SK-N-SH (cell line): ENCODE results near the gene IKZF4. TPM values are rescaled to one million over a fixed set of nuclear protein-coding genes. Genes with fewer than 3 reads are reported as not detected.
A peak's percentile ranks its signal among the peaks of the same experiment; 100 is the strongest.

Experiments
- CTCF ChIA-PET: fragments of 300-600, 350-600 bp; formaldehyde crosslinking; extraction: SDS; loops from one replicate; lab custom pipeline; 2021; lab: Yijun Ruan, JAX
- POLR2A ChIA-PET: fragments of 350-600 bp; sonication (Branson Sonifier 250); formaldehyde crosslinking; extraction: SDS; loops from one replicate; lab custom pipeline; 2020; ENCODE audit warnings: antibody characterized with exemption, inconsistent platforms; lab: Yijun Ruan, JAX
- DNase-seq: peaks from one replicate; pipeline ENCODE4 v3.0.0; 2012
- H2AFZ ChIP-seq: fragments of 200-600 bp; sonication (generic); 2 replicates; pipeline ENCODE4 v1.8.1; 2016; ENCODE audit warnings: antibody characterized with exemption, mild to moderate bottlenecking, low read depth
- H3F3A ChIP-seq: fragments of 200-600 bp; sonication (generic); replicated peaks from 2 replicates; pipeline ENCODE3; 2016; ENCODE audit warnings: antibody characterized with exemption, mild to moderate bottlenecking; ENCODE audit not compliant: insufficient read depth
- H3K27ac ChIP-seq, 2 experiments: fragments of 200-500 bp in 1 of 2; fragments of 200-600 bp in 1 of 2; sonication (Bioruptor generic) in 1 of 2; sonication (generic), shearing (Covaris generic) in 1 of 2; 2 replicates each; pipeline versions ENCODE4 v1.5.1 to v1.6.1; 2014 to 2016; ENCODE audit warnings: low read depth in 2 of 2, inconsistent platforms in 1 of 2, low read length in 1 of 2, mild to moderate bottlenecking in 1 of 2, mixed read lengths in 1 of 2
- H3K27me3 ChIP-seq: fragments of 200-600 bp; sonication (generic), shearing (Covaris generic); 2 replicates; pipeline ENCODE4 v1.6.1; 2016; ENCODE audit warnings: mixed run types; ENCODE audit not compliant: insufficient read depth
- H3K36me3 ChIP-seq, 2 experiments: fragments of 200-500 bp in 1 of 2; fragments of 200-600 bp in 1 of 2; sonication (Bioruptor generic) in 1 of 2; sonication (generic) in 1 of 2; replicated peaks in 1 of 2; 2 replicates each; pipeline versions ENCODE3 to v1.5.1; 2014 to 2016; ENCODE audit warnings: low read length in 1 of 2, mild to moderate bottlenecking in 1 of 2; ENCODE audit not compliant: insufficient read depth in 2 of 2, control insufficient read depth in 1 of 2
- H3K4me1 ChIP-seq, 2 experiments: fragments of 200-500 bp in 1 of 2; fragments of 200-600 bp in 1 of 2; sonication (Bioruptor generic) in 1 of 2; sonication (generic), shearing (Covaris generic) in 1 of 2; 2 replicates each; pipeline versions ENCODE4 v1.5.1 to v1.6.1; 2014 to 2016; ENCODE audit warnings: low read depth in 1 of 2, low read length in 1 of 2, mixed run types in 1 of 2; ENCODE audit not compliant: insufficient read depth in 2 of 2, control insufficient read depth in 1 of 2
- H3K4me2 ChIP-seq: fragments of 200-600 bp; sonication (generic), shearing (Covaris generic); 2 replicates; pipeline ENCODE4 v1.6.1; 2017; ENCODE audit warnings: mixed run types
- H3K4me3 ChIP-seq, 2 experiments: fragments of 200-500 bp in 1 of 2; fragments of 200-600 bp in 1 of 2; sonication (Bioruptor generic) in 1 of 2; sonication (generic), shearing (Covaris generic) in 1 of 2; 2 replicates each; pipeline versions ENCODE4 v1.5.1 to v1.8.1; 2014 to 2016; ENCODE audit warnings: low read depth in 2 of 2, inconsistent platforms in 1 of 2, low read length in 1 of 2, mild to moderate bottlenecking in 1 of 2, mixed read lengths in 1 of 2, moderate library complexity in 1 of 2
- H3K79me2 ChIP-seq: fragments of 200-600 bp; sonication (generic); 2 replicates; pipeline ENCODE4 v1.8.1; 2017; ENCODE audit warnings: mild to moderate bottlenecking; ENCODE audit not compliant: insufficient read depth
- H3K9ac ChIP-seq: fragments of 200-600 bp; sonication (generic); 2 replicates; pipeline ENCODE4 v1.6.1; 2017; ENCODE audit warnings: mixed run types
- H3K9me2 ChIP-seq: fragments of 200-600 bp; sonication (generic); 2 replicates; pipeline ENCODE4 v1.6.1; 2017; ENCODE audit warnings: mixed run types
- H3K9me3 ChIP-seq: fragments of 200-600 bp; sonication (generic); 2 replicates; pipeline ENCODE4 v1.6.1; 2017; ENCODE audit warnings: mixed run types, mild to moderate bottlenecking, moderate library complexity
- H4K20me1 ChIP-seq: fragments of 200-600 bp; sonication (generic); 2 replicates; pipeline ENCODE4 v1.6.1; 2017; ENCODE audit warnings: mild to moderate bottlenecking, mixed run types; ENCODE audit not compliant: insufficient read depth
- CTCF ChIP-seq: fragments of 200-600 bp; sonication (generic); IDR thresholded peaks from 2 replicates; pipeline ENCODE4 v1.6.1; 2017; ENCODE audit warnings: antibody characterized with exemption, mild to moderate bottlenecking, moderate library complexity
- ELF1 ChIP-seq: IDR thresholded peaks from 2 replicates; pipeline ENCODE4 v1.4.0; 2012
- EZH2phosphoT487 ChIP-seq: fragments of 200-600 bp; sonication (generic); IDR thresholded peaks from 2 replicates; pipeline ENCODE4 v1.6.1; 2017; ENCODE audit warnings: low read depth, mixed run types, mild to moderate bottlenecking, antibody characterized with exemption, moderate library complexity, borderline replicate concordance
- FOXM1 ChIP-seq: IDR thresholded peaks from 2 replicates; pipeline ENCODE4 v1.4.0; 2012; ENCODE audit warnings: low read depth, mild to moderate bottlenecking
- GABPA ChIP-seq: IDR thresholded peaks from 2 replicates; pipeline ENCODE4 v1.4.0; 2012; ENCODE audit warnings: low read depth, mild to moderate bottlenecking
- GATA2 ChIP-seq: sonication (generic); formaldehyde crosslinking; IDR thresholded peaks from 2 replicates; pipeline ENCODE4 v1.5.0; 2020; ENCODE audit warnings: mild to moderate bottlenecking, missing genetic modification reagents
- JUND ChIP-seq: IDR thresholded peaks from 2 replicates; pipeline ENCODE4 v1.4.0; 2012
- NFIC ChIP-seq: IDR thresholded peaks from 2 replicates; pipeline ENCODE4 v1.4.0; 2012; ENCODE audit warnings: borderline replicate concordance
- POLR2AphosphoS5 ChIP-seq: IDR thresholded peaks from 2 replicates; pipeline ENCODE4 v1.6.1; 2012; ENCODE audit warnings: low read depth, low read length
- RAD21 ChIP-seq: IDR thresholded peaks from 2 replicates; pipeline ENCODE4 v1.6.1; 2012; ENCODE audit warnings: mild to moderate bottlenecking, low read length
- REST ChIP-seq: IDR thresholded peaks from 2 replicates; pipeline ENCODE4 v1.6.1; 2012; ENCODE audit warnings: mild to moderate bottlenecking, low read depth, low read length, moderate library complexity
- RXRA ChIP-seq: IDR thresholded peaks from 2 replicates; pipeline ENCODE4 v1.4.0; 2012; ENCODE audit warnings: low read depth, mild to moderate bottlenecking, borderline replicate concordance
- SIN3A ChIP-seq: IDR thresholded peaks from 2 replicates; pipeline ENCODE4 v1.6.1; 2012; ENCODE audit warnings: low read depth, mild to moderate bottlenecking, low read length, moderate library complexity, borderline replicate concordance
- SMC3 ChIP-seq: IDR thresholded peaks from 2 replicates; pipeline ENCODE4 v1.6.1; 2012; ENCODE audit warnings: low read depth, low read length, improper control_type of control experiment
- TAF1 ChIP-seq: IDR thresholded peaks from 2 replicates; pipeline ENCODE4 v1.6.1; 2012; ENCODE audit warnings: low read depth, mild to moderate bottlenecking, low read length, moderate library complexity, borderline replicate concordance
- TEAD4 ChIP-seq: IDR thresholded peaks from 2 replicates; pipeline ENCODE4 v1.4.0; 2012; ENCODE audit warnings: mild to moderate bottlenecking, borderline replicate concordance; ENCODE audit not compliant: insufficient read depth
- USF1 ChIP-seq: IDR thresholded peaks from 2 replicates; pipeline ENCODE4 v1.4.0; 2012; ENCODE audit warnings: low read depth, borderline replicate concordance
- USF2 ChIP-seq: fragments of 150-350 bp; IDR thresholded peaks from 2 replicates; pipeline ENCODE4 v1.6.1; 2017; ENCODE audit warnings: antibody characterized with exemption, low read length, low read depth, borderline replicate concordance
- ZBTB33 ChIP-seq: IDR thresholded peaks from 2 replicates; pipeline ENCODE4 v1.4.0; 2012; ENCODE audit warnings: low read depth, borderline replicate concordance
- WGBS: methylation state at CpG from one replicate; pipeline ENCODE4 v1.1.6; 2017; ENCODE audit warnings: low lambda C conversion rate; 5-methylcytosine and 5-hydroxymethylcytosine counted together
- polyA plus RNA-seq, 3 experiments: library from polyadenylated mRNA; depleted of rRNA; stranded (reverse); fragments of >200 nt; gene quantifications; 2 replicates each; pipeline ENCODE4 v1.2.3, GENCODE V29; 2012

Gene IKZF4
- polyA plus RNA-seq, 1 of the 3 experiments (the other 2 are of a cell fraction), result 3.9 TPM

GRCh38 chr12:56028511-56029165, 7.8 kb downstream of the IKZF4 start:
- WGBS, result 68% methylated on average over 5 of the region's 5 CpGs
- Histone ChIP-seq H3K79me2 (no peaks in the 10 kb centered on the region), H3K36me3 (peaks cover 10 to 21% of the 10 kb centered on the region in 2 experiments), H2AFZ (peak overlapping the region; percentile 39; the same call in 1 of the 2 replicates), H3K27ac (peak overlapping the region in 1 of 2 experiments; percentile 54; a peak in 1 of 4 replicates), H3K4me3 (no peak overlapping the region), H3K4me1 (0 out of 4 replicates have a peak, but pooled peaks cover 0 to 8% of the 10 kb centered on the region in 2 experiments), H3K9me2 (no peaks in the 10 kb centered on the region), H4K20me1 (no peaks in the 10 kb centered on the region), H3K4me2 (peak overlapping the region; percentile 46; the same call in 1 of the 2 replicates), H3K9ac (no peak overlapping the region), H3K9me3 (no peaks in the 10 kb centered on the region), H3K27me3 (no peaks in the 10 kb centered on the region), H3F3A (peaks cover 15% of the 10 kb centered on the region)
- ChIA-PET CTCF (interaction anchor here (0.7 to 11.8 kb wide), 11 partner anchors 8 to 292 kb away, joined by 3 to 183 read pairs (median 6); partner anchors contain the start of genes IKZF4, PA2G4 and SUOX), POLR2A (no interaction called here)
- TF ChIP-seq ZBTB33 (no peak), TEAD4 (no peak), FOXM1 (no peak), POLR2AphosphoS5 (no peak), GABPA (no peak), RXRA (no peak), SIN3A (no peak), NFIC (no peak), USF2 (no peak), SMC3 (no peak), RAD21 (no peak), CTCF (no peak), ELF1 (no peak), USF1 (no peak), JUND (no peak), TAF1 (no peak), EZH2phosphoT487 (no peak), GATA2 (no peak), REST (no peak)
- no peak for DNase-seq
